B cell (primary cell): Measurements from ENCODE around the gene HS6ST2. TPM values are rescaled to one million over a fixed set of nuclear protein-coding genes. Genes with fewer than 3 reads are reported as not detected.

Source experiments
- ATAC-seq: fragments of 200-7000 bp; cut with Tn5 transposase; one replicate; pipeline ENCODE4 v1.10.0; 2021; ENCODE audit warnings: low read depth, mild to moderate bottlenecking, moderate number of reproducible peaks, moderate library complexity
- CTCF ChIA-PET: fragments of 350-600 bp; sonication (Branson Sonifier 250); formaldehyde crosslinking; loops from one replicate; lab custom pipeline; 2021; ENCODE audit warnings: antibody characterized with exemption, inconsistent platforms; lab: Charles Lee
- POLR2A ChIA-PET: fragments of 350-600 bp; sonication (Branson Sonifier 250); formaldehyde crosslinking; loops from one replicate; lab custom pipeline; 2021; ENCODE audit warnings: antibody characterized with exemption; lab: Charles Lee
- DNase-seq: peaks from one replicate; pipeline ENCODE4 v3.0.0; 2013
- H2AFZ ChIP-seq: 2 replicates; pipeline ENCODE4 v1.6.1; 2012; ENCODE audit warnings: mild to moderate bottlenecking, low read depth, low read length; ENCODE audit not compliant: insufficient read depth, poor library complexity, severe bottlenecking
- H3K27ac ChIP-seq, 2 donors: 1 replicate in 1 of 2; 2 replicates in 1 of 2; pipeline ENCODE4 v1.5.1; 2012 to 2013; ENCODE audit warnings: low read length in 2 of 2, mild to moderate bottlenecking in 2 of 2, moderate library complexity in 1 of 2
- H3K27me3 ChIP-seq, 4 experiments: fragments of 200-600 bp in 1 of 4; sonication (generic) in 1 of 4; replicated peaks in 1 of 4; 1 replicate in 2 of 4; 2 replicates in 2 of 4; pipeline versions ENCODE4 v1.6.1 to v1.7.0; 2013 to 2016; ENCODE audit warnings: low read length in 3 of 4, mild to moderate bottlenecking in 2 of 4, mixed read lengths in 1 of 4, moderate library complexity in 1 of 4; ENCODE audit not compliant: insufficient read depth in 4 of 4, control insufficient read depth in 3 of 4; ENCODE audit errors: control extremely low read depth in 1 of 4
- H3K36me3 ChIP-seq, 2 experiments: replicated peaks in 1 of 2; 1 replicate in 1 of 2; 2 replicates in 1 of 2; pipeline versions ENCODE4 v1.6.1 to v1.7.1; 2013; ENCODE audit warnings: low read length in 1 of 2; ENCODE audit not compliant: insufficient read depth in 2 of 2, control insufficient read depth in 1 of 2; ENCODE audit errors: control extremely low read depth in 1 of 2, extremely low read depth in 1 of 2
- H3K4me1 ChIP-seq, 2 donors: fragments of 200-600 bp in 1 of 2; sonication (generic) in 1 of 2; 1 replicate in 1 of 2; 2 replicates in 1 of 2; pipeline versions ENCODE4 v1.5.1 to v1.6.1; 2013 to 2017; ENCODE audit warnings: low read length in 2 of 2; ENCODE audit not compliant: control insufficient read depth in 2 of 2, insufficient read depth in 2 of 2
- H3K4me2 ChIP-seq: replicated peaks from 2 replicates; pipeline ENCODE3; 2012; ENCODE audit warnings: mild to moderate bottlenecking, low read depth, low read length; ENCODE audit not compliant: poor library complexity, severe bottlenecking
- H3K4me3 ChIP-seq, 5 experiments: fragments of 200-600 bp in 1 of 5; sonication (generic) in 1 of 5; 1 replicate in 3 of 5; 2 replicates in 2 of 5; pipeline versions ENCODE4 v1.5.1 to v1.7.0; 2011 to 2016; ENCODE audit warnings: low read length in 4 of 5, mild to moderate bottlenecking in 4 of 5, low read depth in 2 of 5, control low read depth in 1 of 5, moderate library complexity in 1 of 5; ENCODE audit not compliant: insufficient read depth in 1 of 5; ENCODE audit errors: control extremely low read depth in 1 of 5, extremely low read depth in 1 of 5
- H3K79me2 ChIP-seq: fragments of 200-600 bp; sonication (generic); one replicate; pipeline ENCODE4 v1.6.0; 2016; ENCODE audit warnings: low read length; ENCODE audit not compliant: control insufficient read depth, insufficient read depth
- H3K9ac ChIP-seq: fragments of 200-600 bp; sonication (generic); 2 replicates; pipeline ENCODE4 v1.6.1; 2017; ENCODE audit warnings: mild to moderate bottlenecking, low read length, moderate library complexity
- H3K9me3 ChIP-seq, 3 donors: one replicate each; pipeline versions ENCODE4 v1.6.1 to v1.7.1; 2013; ENCODE audit warnings: low read length in 2 of 3; ENCODE audit not compliant: control insufficient read depth in 2 of 3, insufficient read depth in 1 of 3; ENCODE audit errors: control extremely low read depth in 1 of 3
- H4K20me1 ChIP-seq: 2 replicates; pipeline ENCODE4 v1.6.0; 2012; ENCODE audit warnings: mild to moderate bottlenecking, low read length; ENCODE audit not compliant: insufficient read depth, control insufficient read depth, poor library complexity, severe bottlenecking
- H3K27ac Mint-ChIP-seq: one replicate; pipeline ENCODE4 v1.8.0; 2021; ENCODE audit warnings: mixed read lengths
- H3K27me3 Mint-ChIP-seq: one replicate; pipeline ENCODE4 v1.8.0; 2021; ENCODE audit warnings: mixed read lengths
- H3K4me1 Mint-ChIP-seq: one replicate; pipeline ENCODE4 v1.8.0; 2021; ENCODE audit warnings: mixed read lengths
- H3K4me3 Mint-ChIP-seq: one replicate; pipeline ENCODE4 v1.8.0; 2021; ENCODE audit warnings: mixed read lengths
- H3K9me3 Mint-ChIP-seq: one replicate; pipeline ENCODE4 v1.8.0; 2022; ENCODE audit warnings: mixed read lengths; ENCODE audit not compliant: insufficient read depth
- CTCF ChIP-seq: fragments of 200-600 bp; IDR thresholded peaks from one replicate; pipeline ENCODE4 v1.8.0; 2022; ENCODE audit warnings: antibody characterized with exemption, mild to moderate bottlenecking
- EZH2 ChIP-seq: IDR thresholded peaks from 2 replicates; pipeline ENCODE4 v1.6.1; 2012; ENCODE audit warnings: borderline replicate concordance, low read depth, mild to moderate bottlenecking, moderate library complexity, low read length; ENCODE audit not compliant: insufficient read depth, poor library complexity, severe bottlenecking
- WGBS: methylation state at CpG from one replicate; pipeline ENCODE4 v1.1.5; 2013; ENCODE audit warnings: missing lambda C conversion rate; ENCODE audit not compliant: insufficient coverage; 5-methylcytosine and 5-hydroxymethylcytosine counted together
- intact Hi-C: fragments of 100-400 bp; cut with micrococcal nuclease; formaldehyde crosslinking; loops from one replicate; pipeline ENCODE4 v1.10.0; 2022
- polyA plus RNA-seq: library from polyadenylated mRNA; depleted of rRNA; stranded (reverse); fragments of >200 nt; gene quantifications from 2 replicates; pipeline ENCODE4 v1.2.3, GENCODE V29; 2012
- total RNA-seq, 2 donors: library from RNA; stranded (reverse); fragments of 120-200 nt in 1 of 2; gene quantifications; 1 replicate in 1 of 2; 2 replicates in 1 of 2; pipeline versions ENCODE4 v1.2.3 to v1.2.4, GENCODE V29; 2013 to 2022

Gene HS6ST2
- total and polyA plus RNA-seq, 2 donors (not counting 1 experiment from before 2014, with no cell fraction given): not detected

DNA sequence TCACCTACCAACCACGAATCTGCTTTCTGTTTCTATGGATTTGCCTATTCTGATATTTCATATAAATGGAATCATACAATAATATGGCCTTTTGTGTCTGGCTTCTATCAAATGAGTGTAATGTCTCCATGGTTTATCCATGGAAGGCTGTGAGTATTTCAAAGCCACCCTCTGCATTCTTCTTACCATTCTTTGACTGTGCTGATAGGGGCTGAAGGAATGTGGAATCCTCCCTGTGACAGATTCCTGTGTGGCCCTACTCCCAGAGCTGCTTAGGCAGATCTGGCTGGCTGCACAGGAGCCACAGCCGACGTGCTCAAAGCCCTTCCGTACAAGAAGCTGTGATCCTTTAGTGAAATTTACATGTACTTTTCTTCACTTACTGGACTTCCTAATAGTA is 163.2 kb downstream of the HS6ST2 start:
- CTCF ChIA-PET: no interaction called here
- Mint-ChIP-seq H3K27me3 (peaks cover 3% of the 10 kb centered on the region), H3K9me3 (no peaks in the 10 kb centered on the region), H3K4me3 (no peak overlapping the region), H3K4me1 (no peaks in the 10 kb centered on the region), H3K27ac (no peak overlapping the region)
- no CpG with 5 or more reads among the region's 4 CpGs for WGBS
- no peaks in the 10 kb centered on the region for H3K79me2 ChIP-seq
- no peaks in the 10 kb centered on the region for H3K4me1 ChIP-seq
- H3K9ac ChIP-seq: no peak overlapping the region
- no peaks in the 10 kb centered on the region for H3K27me3 ChIP-seq
- H4K20me1 ChIP-seq: no peaks in the 10 kb centered on the region
- no peak overlapping the region for H3K27ac ChIP-seq
- POLR2A ChIA-PET: no interaction called here
- intact Hi-C loops: no loop called here
- H3K36me3 ChIP-seq: no peaks in the 10 kb centered on the region
- TF ChIP-seq EZH2 (no peak), CTCF (no peak)
- H2AFZ ChIP-seq: no peak overlapping the region
- DNase-seq (no peak), ATAC-seq (no peak)
- H3K9me3 ChIP-seq: no peaks in the 10 kb centered on the region
- no peak overlapping the region for H3K4me2 ChIP-seq
- no peak overlapping the region for H3K4me3 ChIP-seq

DNA sequence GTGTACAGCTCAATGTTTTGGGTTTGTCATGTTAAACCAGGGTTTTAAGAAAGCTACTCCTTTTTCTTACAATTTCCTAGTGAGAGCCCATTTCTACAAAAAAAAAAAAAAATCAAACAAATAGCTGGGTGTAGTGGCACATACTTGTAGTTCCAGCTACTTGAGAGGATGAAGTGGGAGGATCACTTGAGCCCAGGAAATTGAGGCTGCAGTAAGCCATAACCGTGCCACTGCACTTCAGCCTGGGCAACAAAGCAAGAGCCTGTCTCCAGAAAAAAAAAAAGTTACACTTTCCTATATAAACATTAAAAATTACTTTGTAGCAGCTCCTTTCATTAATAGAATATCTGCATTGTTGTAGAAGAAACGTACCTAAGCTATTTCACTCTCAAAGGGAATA is 166.7 kb downstream of the HS6ST2 start:
- Mint-ChIP-seq H3K27ac (no peak overlapping the region), H3K4me3 (no peak overlapping the region), H3K4me1 (no peaks in the 10 kb centered on the region), H3K27me3 (no peaks in the 10 kb centered on the region), H3K9me3 (no peaks in the 10 kb centered on the region)
- Histone ChIP-seq H3K27me3 (no peaks in the 10 kb centered on the region), H3K4me2 (no peak overlapping the region), H3K79me2 (no peaks in the 10 kb centered on the region), H3K9me3 (no peaks in the 10 kb centered on the region), H3K4me1 (no peaks in the 10 kb centered on the region), H3K4me3 (no peak overlapping the region), H3K27ac (no peak overlapping the region), H3K36me3 (no peaks in the 10 kb centered on the region), H2AFZ (no peak overlapping the region), H4K20me1 (no peaks in the 10 kb centered on the region), H3K9ac (no peak overlapping the region)
- intact Hi-C loops: no loop called here
- POLR2A ChIA-PET: no interaction called here
- WGBS: no CpG with 5 or more reads among the region's 2 CpGs
- CTCF ChIA-PET: no interaction called here
- ATAC-seq (no peak), DNase-seq (no peak)
- TF ChIP-seq EZH2 (no peak), CTCF (no peak)
